Calu3 (cell line): ENCODE data around the gene SPSB1. TPM values are rescaled to one million over a fixed set of nuclear protein-coding genes. Genes with fewer than 3 reads are reported as not detected.

Experiments used
- BruUV-seq: library from RNA; stranded (reverse); fragments of 400-500 nt; replicated peaks from 2 replicates; lab custom pipeline; 2021; lab: Mats Ljungman, UMichigan
- CTCF ChIA-PET: fragments of 300-600 bp; sonication (Branson Sonifier 250); formaldehyde crosslinking; loops from one replicate; lab custom pipeline; 2022; ENCODE audit warnings: antibody characterized with exemption; lab: Charles Lee
- DNase-seq: peaks from one replicate; pipeline ENCODE4 v3.0.0; 2022
- H3K27ac Mint-ChIP-seq: one replicate; pipeline ENCODE4 v1.8.0; 2022; ENCODE audit warnings: mixed read lengths; ENCODE audit not compliant: unreplicated experiment
- H3K27me3 Mint-ChIP-seq: one replicate; pipeline ENCODE4 v1.8.0; 2022; ENCODE audit warnings: mixed read lengths; ENCODE audit not compliant: unreplicated experiment
- H3K36me3 Mint-ChIP-seq: one replicate; pipeline ENCODE4 v1.8.0; 2022; ENCODE audit warnings: mild to moderate bottlenecking, moderate library complexity, mixed read lengths; ENCODE audit not compliant: insufficient read depth, unreplicated experiment
- H3K4me1 Mint-ChIP-seq: one replicate; pipeline ENCODE4 v1.8.0; 2022; ENCODE audit warnings: mild to moderate bottlenecking, low read depth, mixed read lengths; ENCODE audit not compliant: unreplicated experiment
- H3K4me3 Mint-ChIP-seq: one replicate; pipeline ENCODE4 v1.8.0; 2022; ENCODE audit warnings: mild to moderate bottlenecking, low read depth, moderate library complexity, mixed read lengths; ENCODE audit not compliant: unreplicated experiment
- H3K9me3 Mint-ChIP-seq: one replicate; pipeline ENCODE4 v1.8.0; 2022; ENCODE audit warnings: low read depth, mixed read lengths; ENCODE audit not compliant: unreplicated experiment
- CTCF ChIP-seq: fragments of 200-600 bp; IDR thresholded peaks from one replicate; pipeline ENCODE4 v1.8.0; 2022; ENCODE audit warnings: antibody characterized with exemption; ENCODE audit not compliant: unreplicated experiment
- intact Hi-C: fragments of 100-400 bp; cut with micrococcal nuclease; formaldehyde crosslinking; loops from one replicate; pipeline ENCODE4 v1.10.0; 2022; ENCODE audit not compliant: unreplicated experiment
- total RNA-seq: library from RNA; stranded (reverse); gene quantifications from 2 replicates; pipeline ENCODE4 v1.2.3, GENCODE V29; 2022

The SPSB1 gene
- total RNA-seq, 1 experiment from 2014 or later: 4.9 TPM

DNA sequence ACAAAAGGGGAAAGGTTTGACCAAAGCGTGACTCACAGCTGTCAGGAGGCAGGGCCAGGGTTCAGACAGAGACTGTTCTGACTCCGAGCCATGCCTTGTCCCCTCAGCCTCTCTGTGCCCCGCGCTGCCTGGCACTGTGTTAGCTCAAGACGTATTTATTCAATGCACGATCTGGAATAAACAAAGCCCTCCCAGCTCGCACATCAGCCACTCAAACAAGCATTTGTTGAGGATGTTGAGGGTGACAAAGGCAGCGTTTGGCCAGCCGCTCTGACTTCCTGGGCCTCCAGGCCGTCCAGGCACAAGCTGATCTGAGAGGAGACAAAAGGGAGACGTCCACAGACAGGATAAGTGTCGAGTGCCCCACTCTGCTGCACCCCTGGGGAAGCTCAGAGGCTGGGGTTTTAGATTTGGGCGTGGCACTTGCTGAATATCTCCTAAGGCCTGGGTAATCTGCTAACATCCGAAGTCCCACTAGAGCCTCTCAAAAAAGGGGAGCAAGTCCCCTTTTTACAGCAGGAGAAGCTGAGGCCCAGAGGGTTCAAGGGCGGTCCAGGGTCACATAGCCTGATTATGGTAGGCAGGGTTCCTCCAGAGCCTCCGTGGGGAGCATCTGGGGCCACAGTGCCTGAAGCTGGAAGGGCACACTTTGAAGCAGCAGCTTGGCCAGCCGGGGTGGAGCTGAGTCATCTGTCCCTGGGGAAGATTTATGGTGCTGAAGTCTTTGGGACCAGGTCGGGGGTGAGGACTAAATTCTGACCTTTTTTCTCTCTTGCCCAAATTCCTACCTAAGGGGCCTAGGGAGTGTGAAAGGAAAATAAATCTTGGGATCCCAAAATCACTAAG is 95.9 kb downstream of the SPSB1 start:
- H3K4me1 Mint-ChIP-seq: no peaks in the 10 kb centered on the region

GRCh38 chr1:9389968-9390367 is 97.3 kb downstream of the SPSB1 start:
- H3K36me3 Mint-ChIP-seq: no peaks in the 10 kb centered on the region
- TF ChIP-seq CTCF: no peak
- DNase-seq: no peak
- no TSS peak for BruUV-seq
- no peak overlapping the region for H3K27ac Mint-ChIP-seq
- intact Hi-C loops: no loop called here
- H3K4me1 Mint-ChIP-seq: no peaks in the 10 kb centered on the region
- no peaks in the 10 kb centered on the region for H3K9me3 Mint-ChIP-seq
- peaks cover 48% of the 10 kb centered on the region for H3K27me3 Mint-ChIP-seq
- H3K4me3 Mint-ChIP-seq: no peak overlapping the region
- CTCF ChIA-PET: interaction anchor here (0.7 kb wide), 1 partner anchor 32 kb away, joined by 3 read pairs; no protein-coding TSS in a partner anchor

More for the DNA sequence above, 95.9 kb downstream of the SPSB1 start:
- intact Hi-C loops: no loop called here
- no peak overlapping the region for H3K27ac Mint-ChIP-seq
- H3K27me3 Mint-ChIP-seq: peaks cover 34% of the 10 kb centered on the region
- H3K4me3 Mint-ChIP-seq: no peak overlapping the region
- peak; percentile 7 for DNase-seq
- no peaks in the 10 kb centered on the region for H3K9me3 Mint-ChIP-seq
- no peak for TF ChIP-seq CTCF
- H3K36me3 Mint-ChIP-seq: no peaks in the 10 kb centered on the region
- BruUV-seq: no TSS peak
- CTCF ChIA-PET: interaction anchor here (0.5 to 0.6 kb wide), 2 partner anchors 8 to 103 kb away, joined by 3 read pairs; no protein-coding TSS in a partner anchor

- Mint-ChIP-seq H3K27ac (no peak overlapping the region), H3K4me1 (no peaks in the 10 kb centered on the region), H3K9me3 (peaks cover 3% of the 10 kb centered on the region), H3K36me3 (no peaks in the 10 kb centered on the region), H3K4me3 (no peak overlapping the region), H3K27me3 (peaks cover 56% of the 10 kb centered on the region)
- no peak for TF ChIP-seq CTCF
- no TSS peak for BruUV-seq
- intact Hi-C loops: no loop called here
- CTCF ChIA-PET: no interaction called here
- DNase-seq: no peak
Observed at GRCh38 chr1:9391620-9392019, 98.9 kb downstream of the SPSB1 start.

DNA sequence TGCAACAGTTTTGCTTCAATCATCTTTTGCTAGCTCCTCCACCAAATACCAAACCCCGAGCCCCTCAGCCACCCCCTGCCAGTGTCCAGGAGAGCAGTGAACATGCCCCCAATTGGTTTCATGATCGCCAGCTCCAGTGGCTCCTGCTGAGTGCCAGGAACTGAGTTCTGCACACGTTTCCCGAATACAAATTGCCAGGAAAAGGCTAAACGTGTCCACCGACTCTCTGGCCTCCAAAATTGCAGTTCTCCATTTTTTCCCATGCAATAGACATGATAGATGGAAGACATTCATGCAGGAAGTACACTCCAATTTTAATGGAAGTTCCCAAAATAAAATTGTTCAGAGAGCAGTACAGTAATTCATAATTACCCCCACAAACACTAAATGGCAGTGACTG is 101.3 kb downstream of the SPSB1 start:
- H3K27me3 Mint-ChIP-seq: peaks cover 56% of the 10 kb centered on the region
- no peaks in the 10 kb centered on the region for H3K4me1 Mint-ChIP-seq
- CTCF ChIA-PET: no interaction called here
- DNase-seq: no peak
- H3K36me3 Mint-ChIP-seq: no peaks in the 10 kb centered on the region
- TF ChIP-seq CTCF: no peak
- intact Hi-C loops: no loop called here
- H3K9me3 Mint-ChIP-seq: peaks cover 3% of the 10 kb centered on the region
- H3K27ac Mint-ChIP-seq: no peak overlapping the region
- H3K4me3 Mint-ChIP-seq: no peak overlapping the region
- no TSS peak for BruUV-seq
